ENCODE results near the gene UAP1L1. TPM values are rescaled to one million over a fixed set of nuclear protein-coding genes. Genes with fewer than 3 reads are reported as not detected.

UAP1L1 gene
- total RNA-seq, 1 experiment from 2014 or later = 15.6 TPM

DNA sequence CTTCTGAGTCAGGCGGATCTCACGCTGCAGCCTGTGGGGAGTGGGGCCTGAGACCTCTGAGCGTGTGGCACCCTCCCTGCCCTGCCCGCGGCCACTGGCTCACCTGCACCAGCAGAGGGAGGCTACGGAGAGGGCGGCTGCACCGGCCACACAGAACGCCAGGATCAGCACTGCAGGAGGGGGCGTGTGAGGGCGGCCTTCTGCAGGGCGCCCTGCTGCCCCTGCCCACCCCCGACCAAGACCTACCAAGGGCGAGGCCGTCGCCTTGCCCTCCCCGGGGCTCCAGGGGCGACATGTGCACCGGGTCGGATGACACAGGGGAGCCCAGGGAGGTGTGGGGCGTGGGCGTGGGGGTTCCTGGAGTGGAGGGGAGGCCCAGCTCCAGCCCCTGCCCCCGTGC is 36.7 kb upstream of the UAP1L1 start:
- no peak for DNase-seq (ENCODE audit: low read depth)

DNA sequence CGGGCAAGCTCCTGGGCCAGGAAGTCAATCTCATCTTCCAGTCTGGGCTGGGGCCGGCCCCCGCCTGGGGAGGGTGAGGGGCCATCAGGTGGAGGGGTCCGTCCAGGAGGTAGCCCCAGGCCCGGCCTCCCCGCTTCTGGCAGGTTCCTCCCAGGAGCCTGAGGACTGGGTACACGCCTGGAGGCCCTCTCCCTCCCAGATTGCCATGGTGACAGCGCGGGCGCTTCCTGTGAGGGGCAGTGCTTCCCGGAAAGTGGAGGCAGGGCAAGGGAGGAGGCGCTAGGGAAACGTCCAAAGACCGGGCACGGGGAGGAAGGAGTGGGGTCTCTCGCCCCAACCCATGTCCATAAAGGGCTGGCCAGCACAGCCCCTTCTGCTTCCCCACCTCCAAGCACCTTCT is 36.2 kb upstream of the UAP1L1 start:
- DNase-seq (ENCODE audit: low read depth) = no peak

DNA sequence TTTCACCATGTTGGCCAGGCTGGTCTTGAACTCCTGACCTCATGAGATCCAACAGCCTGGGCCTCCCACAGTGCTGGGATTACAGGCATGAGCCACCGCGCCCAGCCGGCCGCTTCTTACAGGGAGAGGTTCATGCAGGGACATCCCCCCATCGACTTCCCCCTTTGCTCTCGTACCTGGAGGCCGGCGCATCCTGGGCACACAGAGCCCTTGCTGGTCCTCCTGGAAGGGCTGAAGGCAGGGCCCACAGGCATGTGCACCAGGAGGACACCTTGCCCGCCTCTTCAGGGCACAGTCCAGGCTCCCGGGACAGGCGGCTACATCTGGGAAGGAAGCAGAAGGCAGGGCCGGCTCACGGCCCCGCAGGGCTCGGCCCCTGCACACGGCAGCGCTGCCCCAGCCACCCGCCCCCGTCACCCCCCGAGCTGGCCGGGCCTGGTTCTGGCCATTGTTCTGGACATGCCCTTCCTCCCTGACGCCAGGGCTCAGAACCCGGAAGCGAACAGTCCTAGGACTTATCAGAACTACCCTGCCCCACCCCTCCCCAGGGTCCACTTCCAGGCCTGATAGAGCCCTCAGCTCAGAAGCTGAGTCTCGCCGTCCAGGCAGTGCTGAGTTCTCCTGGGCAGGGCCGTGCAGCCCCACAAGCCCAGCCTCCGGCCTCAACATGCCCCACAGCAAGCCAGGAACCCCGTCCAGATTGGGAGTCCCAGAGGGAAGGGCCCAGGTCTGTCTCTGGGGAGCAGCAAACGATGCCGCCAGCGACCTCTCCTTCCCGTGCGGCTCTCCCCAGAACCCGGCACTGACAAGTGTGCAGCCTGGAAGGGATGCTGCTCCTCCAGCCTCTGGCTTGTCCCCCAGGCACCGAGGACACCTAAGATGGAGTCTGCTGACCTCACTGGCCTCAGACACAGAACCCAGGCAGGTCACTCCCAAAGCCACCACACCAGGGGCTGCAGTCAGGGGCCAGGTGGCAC is 34.3 kb upstream of the UAP1L1 start:
- no peak for DNase-seq (ENCODE audit: low read depth)

DNA sequence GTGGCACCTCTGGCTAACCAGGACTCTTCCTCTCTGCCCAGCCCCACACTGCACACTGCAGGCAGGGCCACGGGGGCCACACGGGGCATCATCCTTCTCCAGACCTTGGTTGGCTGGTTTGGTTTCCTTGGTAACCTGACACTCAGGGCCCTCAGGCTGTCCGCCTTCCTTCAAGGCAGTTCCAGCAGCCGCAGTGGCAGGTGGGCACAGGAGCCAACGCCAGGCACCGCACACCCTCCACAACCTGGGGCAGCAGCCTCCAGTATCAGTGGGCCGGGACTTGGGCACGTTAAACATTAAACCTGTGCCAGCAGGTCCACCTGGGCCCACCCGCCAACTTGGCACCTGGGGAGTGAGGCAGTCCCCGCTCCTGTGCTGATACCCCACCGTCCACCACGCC is 33.3 kb upstream of the UAP1L1 start:
- no peak for DNase-seq (ENCODE audit: low read depth)

DNA sequence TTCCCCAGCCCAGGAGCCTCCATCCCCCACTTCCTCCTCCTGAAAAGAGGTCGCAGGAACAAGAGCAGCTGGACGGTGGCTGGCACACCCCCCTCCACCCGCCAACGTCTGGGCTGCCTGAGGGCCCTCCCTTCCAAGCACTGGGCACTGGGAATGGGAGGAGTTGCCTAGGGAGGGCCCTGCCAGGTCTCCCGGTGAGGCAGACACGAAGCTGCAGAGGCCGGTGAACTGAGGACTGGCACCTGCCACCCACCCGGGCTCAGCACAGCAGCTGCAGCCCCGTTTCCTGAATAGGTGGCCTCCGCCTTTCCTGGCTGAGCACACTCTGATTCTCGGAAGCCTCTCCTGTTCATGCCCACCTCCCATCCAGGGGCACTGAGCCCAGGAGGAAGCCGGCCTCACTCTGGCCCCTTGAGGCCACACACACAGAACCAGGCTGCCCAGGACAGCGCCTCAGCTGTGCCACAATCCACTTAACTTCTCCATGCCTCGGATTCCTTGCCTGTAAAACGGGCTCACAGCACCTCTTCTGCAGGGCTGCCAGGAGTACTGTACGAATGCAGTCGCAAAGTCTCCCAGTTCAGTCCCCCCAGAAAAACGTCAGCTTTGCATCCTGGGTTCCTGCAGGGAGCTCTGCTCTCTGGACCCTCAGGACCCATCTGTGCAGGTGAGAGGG is 32.7 kb upstream of the UAP1L1 start:
- DNase-seq (ENCODE audit: low read depth) = no peak

DNA sequence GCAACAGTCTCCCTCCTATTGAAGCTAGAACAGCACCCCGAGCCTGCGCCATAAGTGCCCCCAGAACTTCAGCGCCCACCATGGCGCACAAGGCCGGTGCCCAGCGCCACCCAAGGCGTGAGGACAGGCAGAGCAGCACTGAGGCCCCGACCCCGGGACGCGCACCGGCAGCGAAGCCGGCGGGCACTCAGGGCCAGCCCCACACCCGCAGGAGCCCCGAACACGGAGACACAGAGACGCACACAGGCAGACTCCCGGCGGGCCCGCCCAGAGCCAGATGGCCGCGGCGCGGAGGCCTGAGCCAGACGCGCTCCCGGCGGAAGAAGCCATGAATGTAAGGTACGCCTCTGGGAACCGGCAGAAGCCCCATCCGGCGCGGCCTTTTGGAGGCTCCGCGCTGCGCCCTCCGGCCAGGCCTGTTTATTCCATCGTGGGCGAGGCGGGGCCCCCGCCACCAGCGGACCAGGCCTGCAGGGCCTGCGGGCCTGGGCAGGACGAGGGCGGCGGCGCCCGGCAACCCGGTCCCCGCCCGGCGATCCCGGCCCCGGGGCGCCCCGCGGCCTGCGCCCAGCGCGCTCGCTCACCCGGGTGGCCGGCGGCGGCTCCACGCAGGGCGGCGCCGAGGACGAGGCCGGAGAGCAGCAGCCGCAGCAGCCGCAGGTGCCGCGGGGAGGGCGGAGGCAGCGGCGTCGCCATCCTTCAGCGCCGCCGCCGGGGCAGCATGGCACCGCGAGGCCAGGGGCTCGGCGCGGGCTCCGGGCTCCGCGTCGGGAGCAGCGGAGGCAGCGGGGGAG is 31.8 kb upstream of the UAP1L1 start:
- DNase-seq (ENCODE audit: low read depth) = no peak

DNA sequence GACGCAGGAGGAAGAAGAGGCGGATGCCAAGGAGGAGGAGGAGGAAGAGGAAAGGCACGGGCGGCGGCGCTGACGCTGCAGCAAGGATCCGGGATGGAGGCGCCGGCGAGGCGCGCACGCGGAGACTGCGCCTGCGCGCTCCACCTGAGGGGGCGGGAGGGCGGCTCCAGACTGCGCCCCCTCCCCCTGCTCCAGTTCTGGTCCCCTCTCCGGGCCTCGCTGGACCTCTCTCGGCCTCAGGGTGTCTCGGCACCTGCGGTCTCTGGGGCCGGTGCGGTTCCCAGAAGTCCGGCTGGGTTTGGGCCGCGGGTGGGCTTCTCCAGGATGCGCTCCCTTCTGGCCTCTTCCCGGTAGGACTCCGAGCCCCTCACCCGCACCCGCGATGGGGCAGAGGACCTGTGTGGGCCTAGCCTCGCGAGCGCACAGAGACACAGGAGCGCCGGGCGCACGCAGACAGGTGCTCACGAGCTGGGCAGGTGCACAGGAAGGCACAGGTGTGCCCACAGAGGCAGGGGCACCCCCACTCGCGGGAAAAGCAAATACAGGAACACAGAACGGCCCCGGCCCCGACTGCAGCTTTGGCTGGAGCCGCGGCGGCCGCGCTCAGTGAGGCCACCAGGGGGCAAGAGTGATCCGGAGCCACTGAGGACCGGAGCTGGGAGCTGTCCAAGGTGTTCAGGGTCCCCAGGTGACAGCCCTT is 31.1 kb upstream of the UAP1L1 start, which contains the start of gene NPDC1:
Gene NPDC1 (minus strand): TSS at position 90 of the 700 bp plus-strand sequence. CDS start 188 bp downstream, outside the sequence.
- DNase-seq (ENCODE audit: low read depth) = peak; percentile 74

DNA sequence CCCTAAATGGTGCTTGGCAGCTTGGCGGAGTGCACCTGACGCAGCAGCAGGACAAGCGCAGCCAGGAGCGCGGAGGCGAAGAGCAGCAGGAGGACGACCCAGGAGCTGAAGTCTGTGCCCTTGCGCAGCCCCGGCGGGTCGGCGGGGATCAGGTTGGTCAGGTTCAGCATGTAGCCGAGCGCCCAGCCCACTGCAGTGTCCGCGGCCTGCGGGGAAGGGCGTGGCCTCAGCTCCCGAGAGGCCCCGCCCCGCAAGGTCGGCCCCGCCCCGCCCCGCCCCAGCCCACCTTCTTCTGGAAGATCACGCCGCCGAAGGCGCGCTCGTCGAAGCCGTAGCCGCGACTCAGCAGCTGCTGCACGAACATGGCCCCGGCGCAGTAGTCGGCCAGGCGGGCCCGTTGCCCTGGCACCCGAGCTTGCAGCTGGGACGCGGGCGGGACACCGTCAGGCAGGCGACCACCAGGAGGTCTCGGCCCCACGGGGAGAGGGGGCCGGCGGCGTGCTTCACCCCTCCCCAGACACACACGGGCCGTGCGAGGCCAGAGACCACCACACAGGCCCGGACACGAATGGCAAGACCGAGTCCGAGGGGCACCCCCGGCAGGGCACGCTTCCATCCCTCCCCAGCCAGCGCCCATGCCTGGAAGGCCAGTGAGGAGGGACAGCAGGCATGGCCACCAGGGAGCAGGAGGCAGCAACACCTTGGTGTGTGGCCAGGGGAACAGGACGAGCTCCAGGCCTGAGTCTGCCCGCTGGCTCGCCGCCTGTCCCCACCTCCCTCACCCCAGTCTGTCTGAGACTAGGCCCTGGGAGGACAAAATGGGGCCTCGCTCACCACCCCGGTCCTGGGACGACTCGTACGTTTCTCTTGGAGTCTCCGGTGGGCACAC is 28.4 kb upstream of the UAP1L1 start:
- no peak for DNase-seq (ENCODE audit: low read depth)

DNA sequence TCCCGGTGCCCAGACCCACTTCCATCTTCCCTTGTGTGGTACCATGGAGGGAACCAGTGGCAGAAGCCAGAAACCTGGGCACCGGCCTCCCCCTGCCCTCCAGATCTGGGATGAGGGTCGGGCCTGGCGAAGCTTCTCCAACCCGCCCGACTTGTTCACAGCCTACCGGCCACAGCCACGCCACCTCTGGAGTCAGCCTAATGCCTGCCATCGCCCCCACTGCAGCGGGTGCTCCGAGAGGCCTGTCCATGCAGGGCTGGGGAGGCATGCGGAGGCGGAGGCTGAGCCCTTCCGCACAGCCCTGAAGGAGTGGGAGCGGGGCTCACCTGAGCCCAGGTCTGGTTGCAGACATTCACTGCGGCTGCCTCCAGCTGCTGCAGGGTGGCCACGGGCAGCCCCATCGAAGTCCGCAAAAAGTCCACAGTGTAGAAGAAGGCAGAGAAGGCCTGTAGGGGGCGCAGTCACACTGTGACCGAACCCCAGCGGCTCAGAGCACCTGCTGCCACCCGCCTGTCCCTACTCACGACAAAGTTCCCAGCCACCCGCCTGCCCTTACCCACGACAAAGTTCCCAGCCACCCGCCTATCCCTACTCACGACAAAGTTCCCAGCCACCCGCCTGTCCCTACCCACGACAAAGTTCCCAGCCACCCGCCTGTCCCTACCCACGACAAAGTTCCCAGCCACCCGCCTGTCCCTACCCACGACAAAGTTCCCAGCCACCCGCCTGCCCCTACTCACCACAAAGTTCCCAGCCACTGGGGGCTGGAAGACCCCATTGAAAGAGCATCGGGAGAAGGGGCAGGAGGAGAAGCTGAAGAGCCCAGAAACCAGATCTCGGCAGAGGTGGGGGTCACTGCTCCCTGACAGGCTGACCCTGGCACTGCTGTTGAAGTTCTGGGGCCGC is 27.5 kb upstream of the UAP1L1 start:
- no peak for DNase-seq (ENCODE audit: low read depth)

DNA sequence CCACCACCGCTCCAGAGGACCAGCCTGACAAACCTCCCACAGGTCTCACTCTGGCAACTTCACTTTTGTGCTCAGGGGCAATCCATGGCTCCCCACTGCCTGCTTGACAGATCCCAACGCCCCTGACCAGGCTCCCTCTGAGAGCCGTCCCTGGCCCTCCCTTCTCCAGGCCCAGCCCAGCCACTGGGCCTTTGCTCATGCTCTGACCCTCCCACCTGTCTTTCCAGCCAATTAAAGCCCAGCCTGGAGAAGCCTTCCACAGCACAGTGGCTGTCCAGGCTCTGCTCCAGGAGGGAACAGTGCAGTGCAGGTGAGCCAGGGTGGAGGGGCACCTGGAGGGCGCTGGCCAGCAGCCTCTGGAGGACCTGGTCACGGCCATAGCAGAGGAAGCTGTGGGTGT is 26.7 kb upstream of the UAP1L1 start:
- no peak for DNase-seq (ENCODE audit: low read depth)

DNA sequence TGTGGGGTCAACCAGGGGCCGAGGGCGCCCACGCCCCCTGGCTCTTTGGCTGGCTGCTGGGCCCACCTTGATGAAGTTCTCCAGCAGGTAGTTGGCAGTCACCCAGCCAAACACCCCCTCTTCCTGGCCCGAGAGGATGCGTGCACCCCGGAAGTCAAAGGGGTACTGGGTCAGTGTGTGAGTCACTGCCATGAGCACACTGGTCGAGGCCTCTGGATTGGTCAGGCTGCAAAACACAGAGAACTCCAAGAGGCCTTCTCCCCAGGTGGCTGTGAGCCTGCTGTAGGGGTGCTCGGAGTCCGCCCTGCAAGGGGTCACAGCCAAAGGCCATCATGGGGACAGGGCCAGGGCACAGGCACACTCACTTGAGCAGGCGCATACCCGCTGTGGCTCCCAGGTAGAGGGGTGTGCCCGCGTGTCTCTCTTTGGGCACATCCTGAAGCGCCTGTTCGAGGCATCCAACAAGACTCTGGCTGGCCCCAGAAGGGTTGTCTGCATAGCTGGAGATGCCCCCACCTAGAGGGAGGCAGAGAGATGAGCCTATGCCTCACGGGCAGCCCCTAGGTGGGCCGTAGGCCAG is 26.1 kb upstream of the UAP1L1 start:
- no peak for DNase-seq (ENCODE audit: low read depth)

DNA sequence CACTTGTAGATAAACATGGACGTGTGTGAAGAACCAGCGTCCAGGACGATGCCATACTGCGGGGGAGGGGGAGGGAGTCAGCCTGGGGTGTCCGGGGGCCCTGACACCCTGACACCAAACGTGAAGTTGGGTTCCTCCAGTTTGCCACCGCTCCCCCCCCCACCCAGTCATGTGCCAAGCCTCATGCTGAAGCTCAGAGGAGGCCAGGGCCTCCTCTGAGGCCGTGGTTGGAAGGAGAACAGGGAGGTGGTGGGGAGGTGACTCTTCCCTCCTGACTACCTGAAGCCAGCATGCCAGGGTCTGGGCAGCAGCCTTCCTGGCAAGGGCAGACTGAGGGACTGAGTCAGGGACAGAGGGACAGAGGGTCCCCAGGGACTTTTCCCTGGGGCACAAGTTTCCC is 25.0 kb upstream of the UAP1L1 start:
- DNase-seq (ENCODE audit: low read depth) = no peak

DNA sequence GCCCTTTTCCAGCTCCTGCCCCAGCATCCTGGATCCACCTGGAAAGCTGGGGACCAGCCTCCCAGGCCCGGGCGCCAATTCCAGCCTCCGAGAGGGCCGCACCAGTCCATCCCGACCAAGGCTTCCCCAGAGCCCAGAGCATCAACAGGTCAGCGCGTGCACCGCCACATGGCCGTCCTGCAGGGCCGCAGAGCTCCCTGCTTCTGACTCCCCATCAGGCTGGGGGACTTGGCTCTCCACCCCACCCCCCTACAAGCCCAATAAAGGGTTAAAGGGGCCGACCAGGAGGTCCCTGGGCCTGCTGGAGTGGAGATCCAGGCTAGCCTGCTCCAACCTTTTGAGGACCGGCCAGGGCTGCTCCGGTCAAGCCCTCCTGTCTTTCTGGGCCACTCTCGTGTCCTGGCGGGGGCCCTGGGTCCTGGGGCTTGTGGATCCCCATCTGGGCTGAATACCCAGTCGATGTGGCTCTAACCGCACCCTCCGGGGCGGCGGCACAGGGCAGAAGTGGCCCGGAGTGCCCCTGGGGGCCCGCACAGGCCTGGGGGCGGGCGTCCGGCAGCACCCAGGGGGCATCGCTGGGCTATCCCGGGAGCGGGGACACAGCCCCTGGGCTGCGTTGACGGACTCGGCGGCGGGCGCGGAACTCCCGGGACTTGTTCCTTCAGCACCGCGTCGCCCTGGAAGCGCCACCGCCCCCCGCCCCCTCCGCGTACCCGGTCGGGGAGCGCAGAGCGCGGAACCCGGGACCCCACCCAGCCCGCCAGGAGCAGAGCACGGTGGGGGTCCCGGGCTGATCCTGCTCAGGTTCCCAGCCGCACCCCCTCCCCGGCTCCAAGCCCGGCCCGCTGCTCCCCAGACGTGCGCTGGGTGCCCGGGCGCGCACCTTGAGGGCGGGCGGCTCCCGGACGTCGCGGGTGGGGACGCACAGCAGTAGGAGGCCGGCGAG is 24.0 kb upstream of the UAP1L1 start:
- no peak for DNase-seq (ENCODE audit: low read depth)

DNA sequence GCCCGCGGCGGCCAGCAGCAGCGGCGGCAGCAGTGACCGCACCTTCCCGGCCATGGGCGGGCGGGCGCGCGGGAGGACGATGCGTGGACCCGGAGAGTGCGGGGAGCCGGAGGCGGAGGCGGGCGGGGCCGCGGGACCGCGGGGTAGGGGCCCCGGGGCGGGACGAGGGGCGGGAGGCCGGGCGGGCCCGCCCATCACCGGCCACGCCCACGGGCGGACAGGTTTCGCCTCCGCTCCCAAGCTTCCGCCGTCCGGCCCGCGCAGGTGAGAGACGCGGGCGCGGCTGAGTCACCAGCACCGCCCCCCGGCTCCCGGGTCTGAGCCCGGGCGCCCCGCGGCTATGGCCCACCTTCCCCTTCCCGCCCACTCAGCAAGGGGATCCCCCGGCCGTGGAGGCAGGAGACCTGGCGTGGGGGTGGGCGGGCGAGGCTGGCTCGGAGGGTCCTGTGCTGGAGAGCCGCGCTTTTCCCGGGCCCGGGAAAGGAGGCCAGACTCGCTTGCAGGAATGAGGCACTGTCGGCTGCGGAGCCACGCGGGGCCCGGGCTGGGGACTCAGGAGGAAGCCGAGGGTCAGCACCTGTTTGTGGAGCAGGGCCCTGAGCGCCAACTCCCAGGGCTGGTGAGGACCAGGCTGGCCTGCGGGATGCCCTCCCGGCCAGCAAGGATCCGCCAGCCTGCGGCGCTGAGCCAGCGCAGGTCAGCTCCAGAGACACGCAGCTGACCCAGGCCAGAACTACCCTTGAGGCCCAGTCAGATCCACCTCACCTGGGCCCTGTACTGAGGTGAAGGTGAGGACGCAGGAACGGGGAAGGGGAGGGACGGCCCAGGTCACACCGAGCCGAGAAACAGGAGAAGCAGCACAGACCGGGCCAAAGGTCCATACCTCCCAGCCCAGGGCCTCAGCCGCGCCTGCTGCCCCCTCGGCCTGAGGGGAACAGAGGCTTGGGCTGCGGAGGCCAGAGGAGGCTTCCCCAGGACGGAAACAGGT is 23.1 kb upstream of the UAP1L1 start, which contains the start of gene ENTPD2:
Gene ENTPD2 (minus strand): TSS at position 118 of the 988 bp plus-strand sequence. CDS start 64 bp downstream, at position 54.
- DNase-seq (ENCODE audit: low read depth) = no peak

DNA sequence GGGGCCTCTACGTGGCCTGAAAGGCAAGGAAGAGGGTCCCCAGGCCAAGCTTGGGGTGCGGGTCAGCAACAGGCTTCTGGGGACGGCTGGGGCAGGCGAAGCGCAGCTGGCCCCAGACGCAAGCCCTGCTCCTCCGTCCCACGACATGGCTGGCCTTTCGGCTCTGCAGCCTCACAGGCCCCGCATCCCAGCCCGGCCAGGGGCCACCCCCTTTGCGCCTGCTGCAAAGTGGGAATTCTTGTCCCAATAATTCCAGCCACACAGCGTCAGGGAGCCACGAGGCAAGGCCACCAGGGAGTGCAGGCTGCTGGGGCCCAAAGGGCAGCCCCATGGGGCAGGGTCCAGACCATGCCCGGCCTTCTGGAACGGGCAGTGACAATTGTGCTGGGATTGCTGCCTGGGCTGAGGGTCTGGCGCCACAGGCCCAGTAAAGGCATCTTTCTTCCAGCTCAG is 22.4 kb upstream of the UAP1L1 start:
- no peak for DNase-seq (ENCODE audit: low read depth)

Data from HT1080 (cell line).